NCI-H1436 (cell line): ENCODE results near the gene TTLL7.

Experiments
- DNase-seq: peaks from one replicate; lab custom pipeline; 2025; lab: John Stamatoyannopoulos, UW

Gene TTLL7

GRCh38 chr1:83819436-83819835 is 179.5 kb downstream of the TTLL7 start:
- no peak for DNase-seq

- DNase-seq: no peak
Measured at GRCh38 chr1:83818916-83819315, 180.0 kb downstream of the TTLL7 start.

GRCh38 chr1:83816836-83817235 is 182.1 kb downstream of the TTLL7 start:
- DNase-seq: no peak

GRCh38 chr1:83815330-83815729 is 183.6 kb downstream of the TTLL7 start:
- DNase-seq: no peak
